GM13977 (cell line): Measurements from ENCODE around the gene CEP152.

Experiments
- DNase-seq: peaks from one replicate; pipeline ENCODE4 v3.0.0; 2012; ENCODE audit warnings: low spot score
- in situ Hi-C: fragments of 300-500 bp; cut with MboI; formaldehyde crosslinking; loops from one replicate; pipeline ENCODE4 v1.12.0; 2022; ENCODE audit warnings: low sequenced_read_pairs, low pct_unique_long_range_greater_than_20kb, mixed read lengths, inconsistent platforms; ENCODE audit not compliant: unreplicated experiment
- TF ChIP-seq, protein P1 (sequence below): IDR thresholded peaks from 2 replicates; pipeline ENCODE4 v1.5.1; 2012; ENCODE audit warnings: mild to moderate bottlenecking, control low read depth; ENCODE audit not compliant: insufficient read depth; ENCODE audit errors: extremely low read depth, missing control alignments

CEP152 gene

GRCh38 chr15:48785712-48786111 is 25.2 kb downstream of the CEP152 start:
- in situ Hi-C loops, result no loop called here
- DNase-seq, result no peak
- TF ChIP-seq, protein P1, sequence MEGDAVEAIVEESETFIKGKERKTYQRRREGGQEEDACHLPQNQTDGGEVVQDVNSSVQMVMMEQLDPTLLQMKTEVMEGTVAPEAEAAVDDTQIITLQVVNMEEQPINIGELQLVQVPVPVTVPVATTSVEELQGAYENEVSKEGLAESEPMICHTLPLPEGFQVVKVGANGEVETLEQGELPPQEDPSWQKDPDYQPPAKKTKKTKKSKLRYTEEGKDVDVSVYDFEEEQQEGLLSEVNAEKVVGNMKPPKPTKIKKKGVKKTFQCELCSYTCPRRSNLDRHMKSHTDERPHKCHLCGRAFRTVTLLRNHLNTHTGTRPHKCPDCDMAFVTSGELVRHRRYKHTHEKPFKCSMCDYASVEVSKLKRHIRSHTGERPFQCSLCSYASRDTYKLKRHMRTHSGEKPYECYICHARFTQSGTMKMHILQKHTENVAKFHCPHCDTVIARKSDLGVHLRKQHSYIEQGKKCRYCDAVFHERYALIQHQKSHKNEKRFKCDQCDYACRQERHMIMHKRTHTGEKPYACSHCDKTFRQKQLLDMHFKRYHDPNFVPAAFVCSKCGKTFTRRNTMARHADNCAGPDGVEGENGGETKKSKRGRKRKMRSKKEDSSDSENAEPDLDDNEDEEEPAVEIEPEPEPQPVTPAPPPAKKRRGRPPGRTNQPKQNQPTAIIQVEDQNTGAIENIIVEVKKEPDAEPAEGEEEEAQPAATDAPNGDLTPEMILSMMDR, result no peak

DNA sequence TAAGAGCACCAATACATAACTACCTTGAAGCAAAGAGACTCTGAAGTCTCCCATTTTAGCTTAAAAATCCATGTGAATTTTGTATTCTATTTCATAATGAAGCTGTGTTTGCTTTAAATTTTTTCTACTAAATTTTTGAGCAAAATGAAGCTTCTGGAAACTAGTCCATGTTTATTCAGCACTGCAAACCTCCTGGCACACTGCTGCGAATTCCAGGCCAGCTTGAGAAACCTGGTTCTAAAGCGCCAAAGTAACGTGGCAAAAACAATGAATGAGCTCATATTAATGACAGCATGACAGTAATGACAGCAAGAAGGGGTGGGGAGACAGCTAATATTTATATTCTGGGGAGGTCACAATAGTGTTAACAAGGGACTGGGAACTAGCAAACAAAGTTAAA is 25.7 kb downstream of the CEP152 start:
- TF ChIP-seq, protein P1, result no peak

GRCh38 chr15:48784756-48785155 is 26.1 kb downstream of the CEP152 start:
- no peak for DNase-seq
- TF ChIP-seq, protein P1, result no peak
- in situ Hi-C loops, result no loop called here

More for the DNA sequence above, 25.7 kb downstream of the CEP152 start:
- in situ Hi-C loops, result no loop called here
- no peak for DNase-seq

DNA sequence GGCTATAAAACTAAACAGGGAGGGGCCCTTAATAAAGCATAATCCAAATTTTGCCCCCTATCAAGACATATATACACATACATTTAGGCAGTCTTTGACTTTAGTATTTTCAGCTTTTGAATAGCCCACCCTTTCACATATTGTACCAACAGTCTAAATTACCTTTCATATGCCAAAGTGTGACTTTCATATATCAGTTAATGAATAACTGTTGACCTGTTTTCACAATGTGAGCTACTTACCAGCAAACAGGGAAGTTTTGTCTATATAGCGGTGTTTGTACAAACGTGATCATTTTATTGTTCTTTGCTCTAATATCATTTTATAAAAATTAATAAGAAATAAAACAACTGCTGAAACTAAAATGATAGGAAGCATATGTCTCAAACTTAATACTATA is 28.0 kb downstream of the CEP152 start:
- DNase-seq, result no peak
- in situ Hi-C loops, result no loop called here
- TF ChIP-seq, protein P1, result no peak

DNA sequence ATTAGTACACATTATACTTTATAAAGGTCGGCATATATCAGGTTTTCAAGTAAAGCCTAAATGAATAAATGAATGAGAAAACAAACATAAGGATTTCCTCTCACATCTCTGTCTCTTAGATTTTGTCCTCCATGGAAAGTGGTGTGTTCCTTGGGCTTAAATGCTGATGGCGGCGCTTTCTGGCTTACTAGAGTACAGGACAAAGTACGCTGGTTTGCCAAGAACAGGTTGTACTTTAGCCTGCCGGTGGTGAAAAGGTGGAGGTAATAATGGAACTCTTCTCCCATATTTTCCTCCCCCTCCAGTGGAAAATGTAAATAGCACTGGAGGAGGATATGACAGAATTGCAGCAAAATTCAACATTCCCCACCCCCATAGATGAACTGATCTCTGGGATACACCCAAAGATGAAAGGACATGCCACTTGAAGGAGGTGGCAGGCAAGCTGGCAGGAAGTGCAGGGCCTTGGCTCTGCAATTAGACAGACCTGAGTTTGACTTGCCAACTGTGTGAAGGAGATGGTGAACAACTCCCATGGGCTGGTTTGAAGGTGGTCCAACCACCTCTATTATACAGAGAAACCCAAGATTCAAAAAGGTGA is 29.3 kb downstream of the CEP152 start:
- TF ChIP-seq, protein P1, result no peak
- in situ Hi-C loops, result no loop called here
- DNase-seq, result no peak

- in situ Hi-C loops, result no loop called here
- DNase-seq, result no peak
- TF ChIP-seq, protein P1, result no peak
These were observed 29.9 kb downstream of the CEP152 start for GRCh38 chr15:48781017-48781416.
